Muscle of arm (tissue), 12 donors: ENCODE results near the gene PTPN7. TPM values are rescaled to one million over a fixed set of nuclear protein-coding genes. Genes with fewer than 3 reads are reported as not detected.
"Not testable (repeated sequence)": the region's sequence is repeated elsewhere in the genome, so short reads cannot be mapped to it uniquely, and the experiment has no call there.

Source experiments
- DNase-seq: peaks from one replicate; pipeline ENCODE4 v3.0.0-alpha.2; 2013
- polyA plus RNA-seq, 12 donors: library from polyadenylated mRNA; unstranded; fragments of 120-200 nt; gene quantifications; one replicate each; pipeline ENCODE4 v1.2.1, GENCODE V29; 2013; ENCODE audit not compliant: insufficient read length in 12 of 12

Gene PTPN7
- polyA plus RNA-seq, 12 donors, result 0.46 to 4.9 (median 0.66) TPM; not detected in 2

- no peak for DNase-seq
Observed at GRCh38 chr1:202189918-202190715, 29.7 kb upstream of the PTPN7 start.

GRCh38 chr1:202189001-202189790 is 28.8 kb upstream of the PTPN7 start:
- DNase-seq, result no peak

GRCh38 chr1:202187697-202188407 is 27.4 kb upstream of the PTPN7 start:
- DNase-seq, result no peak

- DNase-seq, result no peak
Observed at GRCh38 chr1:202187041-202187671, 26.8 kb upstream of the PTPN7 start.

GRCh38 chr1:202186327-202186726 is 25.9 kb upstream of the PTPN7 start:
- DNase-seq, result no peak

GRCh38 chr1:202184750-202185460 is 24.5 kb upstream of the PTPN7 start:
- DNase-seq, result peak; percentile 70

- no peak for DNase-seq
Observed at GRCh38 chr1:202182040-202182877, 21.9 kb upstream of the PTPN7 start.

- no peak for DNase-seq
Observed at GRCh38 chr1:202181586-202181985, 21.2 kb upstream of the PTPN7 start.

GRCh38 chr1:202180751-202181139 is 20.3 kb upstream of the PTPN7 start:
- DNase-seq, result not testable (repeated sequence)

- no peak for DNase-seq
Observed at GRCh38 chr1:202179828-202180750, 19.7 kb upstream of the PTPN7 start.

- no peak for DNase-seq
Observed at GRCh38 chr1:202176949-202177927, 16.8 kb upstream of the PTPN7 start.

- DNase-seq, result no peak
Observed at GRCh38 chr1:202173993-202174392, 13.6 kb upstream of the PTPN7 start.

GRCh38 chr1:202172015-202172355 is 11.6 kb upstream of the PTPN7 start:
- DNase-seq, result no peak

- no peak for DNase-seq
Observed at GRCh38 chr1:202171292-202172014, 11.1 kb upstream of the PTPN7 start.

- no peak for DNase-seq
Observed at GRCh38 chr1:202170726-202171125, 10.3 kb upstream of the PTPN7 start.

GRCh38 chr1:202168861-202169260 is 8.5 kb upstream of the PTPN7 start:
- no peak for DNase-seq

- peak; percentile 59 for DNase-seq
Observed at GRCh38 chr1:202167708-202168415, 7.5 kb upstream of the PTPN7 start.
